ENCODE results near the gene AHDC1.
"Not testable (repeated sequence)": the region's sequence is repeated elsewhere in the genome, so short reads cannot be mapped to it uniquely, and the experiment has no call there.

The AHDC1 gene

GRCh38 chr1:27627733-27628132, 23.8 kb upstream of the AHDC1 start:
- CTCF ChIA-PET, result interaction anchor here (1.2 to 3.1 kb wide), 3 partner anchors 16 to 36 kb away, joined by 6 to 15 read pairs (median 7); no protein-coding TSS in a partner anchor
- H3K27ac ChIP-seq (ENCODE audit: extremely low read depth, low read depth, low read length); H3K9me3 ChIP-seq (ENCODE audit: control insufficient read depth, insufficient read depth, low read depth, low read length); H3K36me3 ChIP-seq (ENCODE audit: control insufficient read depth in 2 of 2, insufficient read depth in 1 of 2, low read length in 2 of 2); POLR2A ChIA-PET; H3K4me3 ChIP-seq (ENCODE audit: low read depth, low read length); H3K4me1 ChIP-seq (ENCODE audit: control insufficient read depth, insufficient read depth, low read length): not testable (repeated sequence)

DNA sequence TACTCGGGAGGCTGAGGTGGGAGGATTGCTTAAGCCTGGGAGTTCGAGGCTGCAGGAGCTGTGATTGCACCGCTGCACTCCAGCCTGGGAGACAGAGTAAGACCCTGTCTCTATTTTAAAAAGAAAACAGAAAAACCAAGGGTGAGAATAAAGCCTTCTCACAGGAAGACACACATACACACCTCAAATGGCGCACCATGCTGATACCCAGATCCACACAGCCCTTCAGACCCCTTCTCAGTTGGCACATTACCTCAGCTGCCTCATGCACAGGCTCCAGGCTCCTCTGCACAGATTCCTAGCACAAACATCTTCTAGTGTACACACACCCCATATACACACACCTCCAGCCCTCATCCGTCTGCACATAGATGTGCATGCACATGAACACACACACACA, 23.1 kb upstream of the AHDC1 start:
- H3K9me3 ChIP-seq (ENCODE audit: control insufficient read depth, insufficient read depth, low read depth, low read length), result no peaks in the 10 kb centered on the region
- TF ChIP-seq PRDM1 (tag by site-specific recombination; IDR thresholded peaks at IDR 0.05) (no peak), ZNF133 (tag by site-specific recombination; IDR thresholded peaks at IDR 0.05) (no peak), ZNF10 (tag by site-specific recombination; IDR thresholded peaks at IDR 0.05) (no peak), OSR2 (tag by site-specific recombination; IDR thresholded peaks at IDR 0.05) (no peak), BCL11B (tag by site-specific recombination; IDR thresholded peaks at IDR 0.05; ENCODE audit: low read depth) (no peak), ZBTB17 (tag by site-specific recombination; IDR thresholded peaks at IDR 0.05) (no peak), ZNF324 (tag by site-specific recombination; IDR thresholded peaks at IDR 0.05) (no peak), ZBTB44 (tag by site-specific recombination; IDR thresholded peaks at IDR 0.05) (no peak), ZSCAN4 (tag by site-specific recombination; IDR thresholded peaks at IDR 0.05) (peak; percentile 63)
- H3K4me1 ChIP-seq (ENCODE audit: control insufficient read depth, insufficient read depth, low read length), result no peaks in the 10 kb centered on the region
- CTCF ChIA-PET, result interaction anchor here (0.6 to 2.1 kb wide), 2 partner anchors 20 to 36 kb away, joined by 3 to 7 read pairs; no protein-coding TSS in a partner anchor
- H3K36me3 ChIP-seq (ENCODE audit: control insufficient read depth in 2 of 2, insufficient read depth in 1 of 2, low read length in 2 of 2), result no peaks in the 10 kb centered on the region
- POLR2A ChIA-PET, result no interaction called here
- H3K27ac ChIP-seq (ENCODE audit: extremely low read depth, low read depth, low read length), result no peak overlapping the region
- H3K4me3 ChIP-seq (ENCODE audit: low read depth, low read length), result no peak overlapping the region

- Histone ChIP-seq H3K27ac (ENCODE audit: extremely low read depth, low read depth, low read length) (no peak overlapping the region), H3K36me3 (ENCODE audit: control insufficient read depth in 2 of 2, insufficient read depth in 1 of 2, low read length in 2 of 2) (no peaks in the 10 kb centered on the region), H3K9me3 (ENCODE audit: control insufficient read depth, insufficient read depth, low read depth, low read length) (no peaks in the 10 kb centered on the region), H3K4me1 (ENCODE audit: control insufficient read depth, insufficient read depth, low read length) (no peaks in the 10 kb centered on the region), H3K4me3 (ENCODE audit: low read depth, low read length) (no peak overlapping the region)
- ChIA-PET CTCF (interaction anchor here (0.6 kb wide), 1 partner anchor 20 kb away, joined by 3 read pairs; no protein-coding TSS in a partner anchor), POLR2A (no interaction called here)
- TF ChIP-seq, protein P1, sequence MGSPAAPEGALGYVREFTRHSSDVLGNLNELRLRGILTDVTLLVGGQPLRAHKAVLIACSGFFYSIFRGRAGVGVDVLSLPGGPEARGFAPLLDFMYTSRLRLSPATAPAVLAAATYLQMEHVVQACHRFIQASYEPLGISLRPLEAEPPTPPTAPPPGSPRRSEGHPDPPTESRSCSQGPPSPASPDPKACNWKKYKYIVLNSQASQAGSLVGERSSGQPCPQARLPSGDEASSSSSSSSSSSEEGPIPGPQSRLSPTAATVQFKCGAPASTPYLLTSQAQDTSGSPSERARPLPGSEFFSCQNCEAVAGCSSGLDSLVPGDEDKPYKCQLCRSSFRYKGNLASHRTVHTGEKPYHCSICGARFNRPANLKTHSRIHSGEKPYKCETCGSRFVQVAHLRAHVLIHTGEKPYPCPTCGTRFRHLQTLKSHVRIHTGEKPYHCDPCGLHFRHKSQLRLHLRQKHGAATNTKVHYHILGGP (tag by site-specific recombination; IDR thresholded peaks at IDR 0.05), result no peak
- TF ChIP-seq ZNF521 (tag by site-specific recombination; IDR thresholded peaks at IDR 0.05) (no peak), ZIC2 (tag by site-specific recombination; IDR thresholded peaks at IDR 0.05) (peak; percentile 57)
Observed at GRCh38 chr1:27626031-27626935, 22.3 kb upstream of the AHDC1 start.
